Measurements from ENCODE around the gene CACHD1. TPM values are rescaled to one million over a fixed set of nuclear protein-coding genes. Genes with fewer than 3 reads are reported as not detected.

Gene CACHD1
- polyA plus RNA-seq, 1 donor from 2014 or later = 12.7 TPM

DNA sequence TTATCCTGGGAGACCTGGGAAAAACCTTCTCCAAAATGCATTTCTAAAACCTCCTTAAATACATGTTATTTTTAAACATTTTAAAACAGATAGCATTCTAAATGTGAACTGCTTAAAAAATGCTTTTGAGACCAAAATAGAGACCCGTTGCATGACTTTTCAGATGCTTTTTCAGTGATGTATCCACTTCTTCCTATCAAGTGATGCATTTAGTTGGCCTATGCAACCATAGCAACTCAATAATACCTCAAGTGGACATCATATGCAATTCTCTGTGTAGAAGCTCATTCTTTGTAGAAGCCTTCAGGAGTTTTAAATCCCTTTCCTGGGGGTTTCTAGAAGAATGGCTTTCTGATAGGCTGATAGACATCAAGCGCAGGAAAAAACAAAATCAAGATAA lies 180.5 kb downstream of the CACHD1 start:
- Histone ChIP-seq H3K4me3 (ENCODE audit: low read length) (no peak overlapping the region), H3F3A (ENCODE audit: insufficient read depth, low read length, poor library complexity, severe bottlenecking) (no peaks in the 10 kb centered on the region), H3K9ac (ENCODE audit: low read length) (no peak overlapping the region), H4K20me1 (ENCODE audit: insufficient read depth) (no peaks in the 10 kb centered on the region), H3K27ac (ENCODE audit: low read length) (no peak overlapping the region), H3K4me2 (ENCODE audit: low read length) (no peak overlapping the region), H3K9me2 (ENCODE audit: insufficient read depth, low read length) (no peaks in the 10 kb centered on the region), H3K9me3 (ENCODE audit: low read length) (no peaks in the 10 kb centered on the region), H3K79me2 (replicated peaks; ENCODE audit: insufficient read depth, low read length) (no peaks in the 10 kb centered on the region), H3K36me3 (ENCODE audit: insufficient read depth, low read length) (peaks cover 3% of the 10 kb centered on the region), H3K27me3 (ENCODE audit: insufficient read depth, low read depth, low read length) (no peaks in the 10 kb centered on the region), H2AFZ (ENCODE audit: low read depth, low read length) (no peak overlapping the region)
- TF ChIP-seq, protein P1, sequence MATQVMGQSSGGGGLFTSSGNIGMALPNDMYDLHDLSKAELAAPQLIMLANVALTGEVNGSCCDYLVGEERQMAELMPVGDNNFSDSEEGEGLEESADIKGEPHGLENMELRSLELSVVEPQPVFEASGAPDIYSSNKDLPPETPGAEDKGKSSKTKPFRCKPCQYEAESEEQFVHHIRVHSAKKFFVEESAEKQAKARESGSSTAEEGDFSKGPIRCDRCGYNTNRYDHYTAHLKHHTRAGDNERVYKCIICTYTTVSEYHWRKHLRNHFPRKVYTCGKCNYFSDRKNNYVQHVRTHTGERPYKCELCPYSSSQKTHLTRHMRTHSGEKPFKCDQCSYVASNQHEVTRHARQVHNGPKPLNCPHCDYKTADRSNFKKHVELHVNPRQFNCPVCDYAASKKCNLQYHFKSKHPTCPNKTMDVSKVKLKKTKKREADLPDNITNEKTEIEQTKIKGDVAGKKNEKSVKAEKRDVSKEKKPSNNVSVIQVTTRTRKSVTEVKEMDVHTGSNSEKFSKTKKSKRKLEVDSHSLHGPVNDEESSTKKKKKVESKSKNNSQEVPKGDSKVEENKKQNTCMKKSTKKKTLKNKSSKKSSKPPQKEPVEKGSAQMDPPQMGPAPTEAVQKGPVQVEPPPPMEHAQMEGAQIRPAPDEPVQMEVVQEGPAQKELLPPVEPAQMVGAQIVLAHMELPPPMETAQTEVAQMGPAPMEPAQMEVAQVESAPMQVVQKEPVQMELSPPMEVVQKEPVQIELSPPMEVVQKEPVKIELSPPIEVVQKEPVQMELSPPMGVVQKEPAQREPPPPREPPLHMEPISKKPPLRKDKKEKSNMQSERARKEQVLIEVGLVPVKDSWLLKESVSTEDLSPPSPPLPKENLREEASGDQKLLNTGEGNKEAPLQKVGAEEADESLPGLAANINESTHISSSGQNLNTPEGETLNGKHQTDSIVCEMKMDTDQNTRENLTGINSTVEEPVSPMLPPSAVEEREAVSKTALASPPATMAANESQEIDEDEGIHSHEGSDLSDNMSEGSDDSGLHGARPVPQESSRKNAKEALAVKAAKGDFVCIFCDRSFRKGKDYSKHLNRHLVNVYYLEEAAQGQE (IDR thresholded peaks at IDR 0.05; ENCODE audit: borderline replicate concordance) = no peak
- TF ChIP-seq, protein P2, sequence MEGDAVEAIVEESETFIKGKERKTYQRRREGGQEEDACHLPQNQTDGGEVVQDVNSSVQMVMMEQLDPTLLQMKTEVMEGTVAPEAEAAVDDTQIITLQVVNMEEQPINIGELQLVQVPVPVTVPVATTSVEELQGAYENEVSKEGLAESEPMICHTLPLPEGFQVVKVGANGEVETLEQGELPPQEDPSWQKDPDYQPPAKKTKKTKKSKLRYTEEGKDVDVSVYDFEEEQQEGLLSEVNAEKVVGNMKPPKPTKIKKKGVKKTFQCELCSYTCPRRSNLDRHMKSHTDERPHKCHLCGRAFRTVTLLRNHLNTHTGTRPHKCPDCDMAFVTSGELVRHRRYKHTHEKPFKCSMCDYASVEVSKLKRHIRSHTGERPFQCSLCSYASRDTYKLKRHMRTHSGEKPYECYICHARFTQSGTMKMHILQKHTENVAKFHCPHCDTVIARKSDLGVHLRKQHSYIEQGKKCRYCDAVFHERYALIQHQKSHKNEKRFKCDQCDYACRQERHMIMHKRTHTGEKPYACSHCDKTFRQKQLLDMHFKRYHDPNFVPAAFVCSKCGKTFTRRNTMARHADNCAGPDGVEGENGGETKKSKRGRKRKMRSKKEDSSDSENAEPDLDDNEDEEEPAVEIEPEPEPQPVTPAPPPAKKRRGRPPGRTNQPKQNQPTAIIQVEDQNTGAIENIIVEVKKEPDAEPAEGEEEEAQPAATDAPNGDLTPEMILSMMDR (IDR thresholded peaks at IDR 0.05; ENCODE audit: poor library complexity, severe bottlenecking) = no peak
- TF ChIP-seq MXI1 (conservative IDR thresholded peaks at IDR 0.05; ENCODE audit: poor library complexity, severe bottlenecking) (no peak), POLR2AphosphoS5 (IDR thresholded peaks at IDR 0.05) (no peak), TAF1 (IDR thresholded peaks at IDR 0.05; ENCODE audit: low read depth) (no peak), SMC3 (conservative IDR thresholded peaks at IDR 0.05; ENCODE audit: poor library complexity) (no peak), RAD21 (conservative IDR thresholded peaks at IDR 0.05) (no peak), EZH2 (IDR thresholded peaks at IDR 0.05; ENCODE audit: borderline replicate concordance, insufficient read depth, low read length, poor library complexity, severe bottlenecking) (no peak)

DNA sequence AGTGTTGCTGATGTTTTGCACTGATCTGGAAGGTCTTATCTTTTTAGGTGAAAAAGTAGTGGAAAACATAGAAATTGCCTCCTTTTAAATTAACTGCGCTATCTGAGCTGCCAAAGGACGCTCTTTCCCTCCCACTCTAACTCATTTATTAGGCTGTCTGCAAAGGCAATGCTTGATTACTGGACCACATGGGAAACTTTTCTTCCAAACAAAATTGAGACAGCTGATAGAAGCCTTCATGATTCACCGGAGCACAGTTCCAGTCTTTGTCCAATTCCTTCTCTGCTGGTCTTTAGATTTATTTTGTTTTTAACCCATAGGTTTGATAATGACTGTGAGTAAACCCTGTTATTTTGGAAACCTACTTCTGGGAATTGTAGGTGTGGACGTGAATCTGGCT lies 181.9 kb downstream of the CACHD1 start:
- Histone ChIP-seq H3K4me2 (ENCODE audit: low read length) (no peak overlapping the region), H3K79me2 (replicated peaks; ENCODE audit: insufficient read depth, low read length) (no peaks in the 10 kb centered on the region), H3K4me3 (ENCODE audit: low read length) (no peak overlapping the region), H3K27me3 (ENCODE audit: insufficient read depth, low read depth, low read length) (no peaks in the 10 kb centered on the region), H3F3A (ENCODE audit: insufficient read depth, low read length, poor library complexity, severe bottlenecking) (no peaks in the 10 kb centered on the region), H3K9ac (ENCODE audit: low read length) (no peak overlapping the region), H2AFZ (ENCODE audit: low read depth, low read length) (no peak overlapping the region), H3K27ac (ENCODE audit: low read length) (no peak overlapping the region), H3K9me2 (ENCODE audit: insufficient read depth, low read length) (no peaks in the 10 kb centered on the region), H3K36me3 (ENCODE audit: insufficient read depth, low read length) (peaks cover 3% of the 10 kb centered on the region), H3K9me3 (ENCODE audit: low read length) (no peaks in the 10 kb centered on the region), H4K20me1 (ENCODE audit: insufficient read depth) (no peaks in the 10 kb centered on the region)
- TF ChIP-seq EZH2 (IDR thresholded peaks at IDR 0.05; ENCODE audit: borderline replicate concordance, insufficient read depth, low read length, poor library complexity, severe bottlenecking) = no peak
- no peak for TF ChIP-seq SMC3 (conservative IDR thresholded peaks at IDR 0.05; ENCODE audit: poor library complexity)

DNA sequence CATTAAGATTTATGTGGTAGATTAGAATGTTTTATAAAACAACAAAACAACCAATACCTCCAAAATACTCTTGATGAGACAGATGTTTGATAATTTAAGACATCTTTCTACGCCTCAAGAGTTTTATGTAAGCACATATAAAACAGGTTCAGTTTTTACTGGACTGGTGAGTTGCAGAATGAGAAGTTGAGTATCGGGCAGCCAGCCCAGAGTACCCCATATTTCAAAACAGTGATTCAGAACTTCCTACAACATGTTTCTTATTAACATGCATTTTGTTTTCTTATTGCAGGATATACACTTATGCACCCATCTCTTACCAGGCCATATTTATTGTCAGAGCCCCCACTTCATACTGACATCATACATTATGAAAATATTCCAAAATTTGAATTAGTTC lies 183.5 kb downstream of the CACHD1 start:
- H3K9ac ChIP-seq (ENCODE audit: low read length) = no peak overlapping the region

More for the DNA sequence above, 183.5 kb downstream of the CACHD1 start:
- Histone ChIP-seq H3K4me3 (ENCODE audit: low read length) (no peak overlapping the region), H3K36me3 (ENCODE audit: insufficient read depth, low read length) (no peaks in the 10 kb centered on the region), H3K27ac (ENCODE audit: low read length) (no peak overlapping the region), H3K9me2 (ENCODE audit: insufficient read depth, low read length) (no peaks in the 10 kb centered on the region), H3K79me2 (replicated peaks; ENCODE audit: insufficient read depth, low read length) (no peaks in the 10 kb centered on the region), H3K9me3 (ENCODE audit: low read length) (no peaks in the 10 kb centered on the region), H3K27me3 (ENCODE audit: insufficient read depth, low read depth, low read length) (no peaks in the 10 kb centered on the region), H3F3A (ENCODE audit: insufficient read depth, low read length, poor library complexity, severe bottlenecking) (no peaks in the 10 kb centered on the region), H4K20me1 (ENCODE audit: insufficient read depth) (no peaks in the 10 kb centered on the region), H2AFZ (ENCODE audit: low read depth, low read length) (no peak overlapping the region), H3K4me2 (ENCODE audit: low read length) (no peak overlapping the region)
- no peak for TF ChIP-seq EZH2 (IDR thresholded peaks at IDR 0.05; ENCODE audit: borderline replicate concordance, insufficient read depth, low read length, poor library complexity, severe bottlenecking)

Data from neural cell (in vitro differentiated cells).